Raji (cell line): ENCODE measurements around the gene ABI2.

Experiments used
- POLR2A ChIP-seq: IDR thresholded peaks from 2 replicates; pipeline ENCODE4 v1.6.1; 2011; ENCODE audit warnings: low read depth, low read length, control low read depth; ENCODE audit not compliant: insufficient read depth

ABI2 gene

GRCh38 chr2:203492965-203493364 is 164.8 kb downstream of the ABI2 start:
- no peak for TF ChIP-seq POLR2A
